Measurements from ENCODE around the gene CHST11. TPM values are rescaled to one million over a fixed set of nuclear protein-coding genes. Genes with fewer than 3 reads are reported as not detected.
"Not testable (repeated sequence)": the region's sequence is repeated elsewhere in the genome, so short reads cannot be mapped to it uniquely, and the experiment has no call there.

The CHST11 gene
- total RNA-seq, 2 donors from 2014 or later: 3.4 to 4.4 TPM

GRCh38 chr12:104743753-104744548 lies 287.2 kb downstream of the CHST11 start:
- intact Hi-C loops (cut with DNase I, micrococcal nuclease); ATAC-seq; DNase-seq: not testable (repeated sequence)

- no peak for ATAC-seq
- no peak for DNase-seq
- intact Hi-C loops (cut with DNase I, micrococcal nuclease): no loop called here
Measured at GRCh38 chr12:104746467-104747088, 289.8 kb downstream of the CHST11 start.

GRCh38 chr12:104747330-104747729 lies 290.6 kb downstream of the CHST11 start:
- ATAC-seq: no peak
- intact Hi-C loops (cut with DNase I, micrococcal nuclease): no loop called here
- no peak for DNase-seq

GRCh38 chr12:104747955-104748354 lies 291.2 kb downstream of the CHST11 start:
- intact Hi-C loops (cut with DNase I, micrococcal nuclease): no loop called here
- DNase-seq (no peak), ATAC-seq (no peak)

GRCh38 chr12:104748356-104748755 lies 291.6 kb downstream of the CHST11 start:
- ATAC-seq: no peak
- no peak for DNase-seq
- intact Hi-C loops (cut with DNase I, micrococcal nuclease): no loop called here

GRCh38 chr12:104748790-104749189 lies 292.0 kb downstream of the CHST11 start:
- ATAC-seq (no peak), DNase-seq (no peak)
- intact Hi-C loops (cut with DNase I, micrococcal nuclease): no loop called here

GRCh38 chr12:104749545-104749944 lies 292.8 kb downstream of the CHST11 start:
- ATAC-seq (no peak), DNase-seq (no peak)
- intact Hi-C loops (cut with DNase I, micrococcal nuclease): no loop called here

GRCh38 chr12:104750061-104750460 lies 293.3 kb downstream of the CHST11 start:
- intact Hi-C loops (cut with DNase I, micrococcal nuclease): no loop called here
- DNase-seq (peak in 1 of 2 donors; percentile 41), ATAC-seq (no peak)

GRCh38 chr12:104751120-104751519 lies 294.4 kb downstream of the CHST11 start:
- intact Hi-C loops (cut with DNase I, micrococcal nuclease): no loop called here
- ATAC-seq: no peak

GRCh38 chr12:104751594-104751993 lies 294.8 kb downstream of the CHST11 start:
- ATAC-seq (no peak), DNase-seq (no peak)
- intact Hi-C loops (cut with DNase I, micrococcal nuclease): no loop called here

More at GRCh38 chr12:104751120-104751519, 294.4 kb downstream of the CHST11 start:
- DNase-seq: no peak

GRCh38 chr12:104752016-104752415 lies 295.3 kb downstream of the CHST11 start:
- DNase-seq: no peak
- ATAC-seq: no peak
- intact Hi-C loops (cut with DNase I, micrococcal nuclease): no loop called here

GRCh38 chr12:104752881-104753280 lies 296.1 kb downstream of the CHST11 start:
- DNase-seq (no peak), ATAC-seq (no peak)
- intact Hi-C loops (cut with DNase I, micrococcal nuclease): no loop called here

GRCh38 chr12:104756901-104757300 lies 300.2 kb downstream of the CHST11 start:
- ATAC-seq (no peak), DNase-seq (no peak)
- intact Hi-C loops (cut with DNase I, micrococcal nuclease): no loop called here

- no peak for ATAC-seq
- intact Hi-C loops (cut with DNase I, micrococcal nuclease): no loop called here
Measured at GRCh38 chr12:104758771-104759170, 302.0 kb downstream of the CHST11 start.

GRCh38 chr12:104761091-104761490 lies 304.3 kb downstream of the CHST11 start:
- ATAC-seq (no peak), DNase-seq (no peak)
- intact Hi-C loops (cut with DNase I, micrococcal nuclease): no loop called here

More at GRCh38 chr12:104758771-104759170, 302.0 kb downstream of the CHST11 start:
- no peak for DNase-seq

- ATAC-seq (no peak), DNase-seq (no peak)
Measured at GRCh38 chr12:104761611-104762010, 304.9 kb downstream of the CHST11 start.

GRCh38 chr12:104763168-104763805 lies 306.5 kb downstream of the CHST11 start:
- no peak for DNase-seq
- ATAC-seq: no peak
- intact Hi-C loops (cut with DNase I, micrococcal nuclease): no loop called here

More at GRCh38 chr12:104761611-104762010, 304.9 kb downstream of the CHST11 start:
- intact Hi-C loops (cut with DNase I, micrococcal nuclease): no loop called here

- no peak for ATAC-seq
- intact Hi-C loops (cut with DNase I, micrococcal nuclease): no loop called here
- no peak for DNase-seq
Measured at GRCh38 chr12:104764225-104765091, 307.7 kb downstream of the CHST11 start.

- DNase-seq (no peak), ATAC-seq (no peak)
- intact Hi-C loops (cut with DNase I, micrococcal nuclease): no loop called here
Measured at GRCh38 chr12:104767261-104767660, 310.5 kb downstream of the CHST11 start.
